GM12878 (cell line): ENCODE data around the gene LRRC10B. TPM values are rescaled to one million over a fixed set of nuclear protein-coding genes. Genes with fewer than 3 reads are reported as not detected.

Experiments used
- ATAC-seq: fragments of 200-7000 bp; cut with Tn5 transposase; 3 replicates; pipeline ENCODE4 v1.9.1; 2020; ENCODE audit warnings: mild to moderate bottlenecking, moderate library complexity
- BruUV-seq: library from RNA; stranded (reverse); fragments of 400-500 nt; replicated peaks from 2 replicates; lab custom pipeline; 2021; lab: Mats Ljungman, UMichigan
- CTCF ChIA-PET: fragments of 300-600 bp; sonication (Branson Sonifier 250); formaldehyde crosslinking; extraction: SDS; loops from one replicate; lab custom pipeline; 2021; ENCODE audit warnings: inconsistent platforms; lab: Yijun Ruan, JAX
- POLR2A ChIA-PET: fragments of 350-600 bp; formaldehyde crosslinking; extraction: SDS; loops from one replicate; lab custom pipeline; 2021; ENCODE audit warnings: inconsistent platforms; lab: Charles Lee
- RAD21 ChIA-PET: fragments of 300-600 bp; sonication (Branson Sonifier 250); formaldehyde crosslinking; loops from one replicate; lab custom pipeline; 2023; ENCODE audit warnings: antibody characterized with exemption; ENCODE audit not compliant: unreplicated experiment; lab: Charles Lee
- SMC1A ChIA-PET: fragments of 300-600 bp; sonication (Branson Sonifier 250); formaldehyde crosslinking; loops from one replicate; lab custom pipeline; 2023; ENCODE audit not compliant: unreplicated experiment, uncharacterized antibody; lab: Charles Lee
- DNase-seq: peaks from one replicate; pipeline ENCODE4 v3.0.0-alpha.2; 2011; ENCODE audit warnings: low read depth, low spot score
- FAIRE-seq: peaks from 3 replicates; lab custom pipeline; 2011; peaks lifted over from hg19 to GRCh38; lab: Jason Lieb, UNC
- H2AFZ ChIP-seq: 2 replicates; pipeline ENCODE4 v1.6.0; 2011; ENCODE audit warnings: low read depth, low read length, control low read depth; ENCODE audit not compliant: control insufficient read depth
- H3K27ac ChIP-seq: 2 replicates; pipeline ENCODE4 v1.5.1; 2011; ENCODE audit warnings: control low read depth; ENCODE audit not compliant: control insufficient read depth, insufficient read depth
- H3K27me3 ChIP-seq, 2 experiments: replicated peaks in 1 of 2; 2 replicates each; pipeline versions ENCODE4 v1.6.0 to v1.6.1; 2011; ENCODE audit warnings: low read length in 1 of 2; ENCODE audit not compliant: control insufficient read depth in 2 of 2, insufficient read depth in 2 of 2
- H3K36me3 ChIP-seq, 2 experiments: 2 replicates each; pipeline ENCODE4 v1.5.1; 2011; ENCODE audit warnings: low read length in 1 of 2; ENCODE audit not compliant: control insufficient read depth in 2 of 2, insufficient read depth in 2 of 2
- H3K4me1 ChIP-seq: 2 replicates; pipeline ENCODE4 v1.6.1; 2011; ENCODE audit warnings: mild to moderate bottlenecking, low read length, moderate library complexity, mixed read lengths; ENCODE audit not compliant: control insufficient read depth, insufficient read depth
- H3K4me2 ChIP-seq: 2 replicates; pipeline ENCODE4 v1.6.0; 2011; ENCODE audit warnings: control low read depth; ENCODE audit not compliant: control insufficient read depth, insufficient read depth
- H3K4me3 ChIP-seq: fragments of 200-600 bp; sonication (generic); 2 replicates; pipeline ENCODE4 v1.5.1; 2016
- H3K79me2 ChIP-seq: 2 replicates; pipeline ENCODE4 v1.6.0; 2011; ENCODE audit warnings: low read length; ENCODE audit not compliant: control insufficient read depth, insufficient read depth
- H3K9ac ChIP-seq: 2 replicates; pipeline ENCODE4 v1.8.0; 2011; ENCODE audit warnings: low read length, control low read depth, mixed read lengths; ENCODE audit not compliant: control insufficient read depth, insufficient read depth
- H3K9me3 ChIP-seq: replicated peaks from 3 replicates; pipeline ENCODE4 v1.5.1; 2011; ENCODE audit warnings: mild to moderate bottlenecking, low read length; ENCODE audit not compliant: control insufficient read depth, insufficient read depth
- H4K20me1 ChIP-seq: 2 replicates; pipeline ENCODE4 v1.6.0; 2011; ENCODE audit not compliant: control insufficient read depth, insufficient read depth
- CHD2 ChIP-seq: IDR thresholded peaks from 2 replicates; pipeline ENCODE4 v1.6.1; 2011; ENCODE audit warnings: low read depth, low read length, improper control_type of control experiment, borderline replicate concordance
- JUNB ChIP-seq: IDR thresholded peaks from 2 replicates; pipeline ENCODE4 v1.6.1; 2016; ENCODE audit warnings: antibody characterized with exemption, mild to moderate bottlenecking
- NFYA ChIP-seq: IDR thresholded peaks from 2 replicates; pipeline ENCODE4 v1.6.1; 2011; ENCODE audit warnings: low read depth, mild to moderate bottlenecking, low read length, improper control_type of control experiment, borderline replicate concordance
- REST ChIP-seq: IDR thresholded peaks from 2 replicates; pipeline ENCODE4 v1.6.1; 2012; ENCODE audit warnings: mild to moderate bottlenecking, low read depth, low read length
- SMARCA5 ChIP-seq: fragments of 450-650 bp; IDR thresholded peaks from 2 replicates; pipeline ENCODE4 v1.6.1; 2017; ENCODE audit warnings: mild to moderate bottlenecking
- WRNIP1 ChIP-seq: IDR thresholded peaks from 2 replicates; pipeline ENCODE4 v1.6.1; 2011; ENCODE audit warnings: low read depth, low read length, improper control_type of control experiment, borderline replicate concordance
- WGBS: methylation state at CpG from one replicate; pipeline ENCODE4 v1.1.6; 2016; ENCODE audit warnings: low lambda C conversion rate; ENCODE audit not compliant: insufficient replicate concordance, insufficient coverage; ENCODE audit errors: missing lambda C conversion rate; 5-methylcytosine and 5-hydroxymethylcytosine counted together
- in situ Hi-C: fragments of 300-500 bp; cut with MboI; formaldehyde crosslinking; loops from 9 replicates; pipeline ENCODE4 v1.14.3; 2018; ENCODE audit warnings: mixed read lengths
- intact Hi-C: fragments of 100-400 bp; cut with micrococcal nuclease; formaldehyde crosslinking; loops from one replicate; pipeline ENCODE4 v1.14.2; 2022; ENCODE audit not compliant: unreplicated experiment
- polyA plus RNA-seq, 11 experiments: library from polyadenylated mRNA; depleted of rRNA in 4 of 11; unstranded in 6 of 11; stranded (reverse) in 5 of 11; fragments of >200 nt; fragmentation: Nextera tagmentation in 4 of 11; fragmentation: Illumina TruSeq in 1 of 11; extraction: Ambion mirVana in 4 of 11; extraction: Trizol in 1 of 11; gene quantifications; 1 replicate in 1 of 11; 2 replicates in 10 of 11; pipeline versions ENCODE4 v1.2.1 to v1.2.3, GENCODE V29; 2011 to 2016; ENCODE audit warnings: inconsistent platforms in 2 of 11, missing spikeins in 2 of 11, low read depth in 1 of 11
- total RNA-seq, 4 experiments: library from RNA; depleted of rRNA in 3 of 4; stranded (reverse); fragments of >200 nt in 3 of 4; fragmentation: Illumina TruSeq in 1 of 4; extraction: Trizol in 1 of 4; gene quantifications; 2 replicates each; pipeline versions ENCODE4 v1.2.1 to v1.2.3, GENCODE V29; 2013 to 2021
- TF ChIP-seq, protein P1 (sequence below): fragments of 450-650 bp; IDR thresholded peaks from 2 replicates; pipeline ENCODE4 v1.6.1; 2016; ENCODE audit warnings: mild to moderate bottlenecking
- TF ChIP-seq, protein P2 (sequence below): fragments of 450-650 bp; IDR thresholded peaks from 2 replicates; pipeline ENCODE4 v1.6.1; 2016; ENCODE audit warnings: mild to moderate bottlenecking, moderate library complexity, borderline replicate concordance

Gene LRRC10B
- total and polyA plus RNA-seq, 10 of the 15 experiments (the other 5 are each of a cell fraction or from before 2014, with no cell fraction given) = not detected

GRCh38 chr11:61518032-61518795, 9.7 kb downstream of the LRRC10B start:
- RAD21 ChIA-PET = interaction anchor here (2.5 to 4.6 kb wide), 2 partner anchors 42 to 72 kb away, joined by 12 to 26 read pairs; no protein-coding TSS in a partner anchor
- FAIRE-seq = no peak
- POLR2A ChIA-PET = no interaction called here

More at GRCh38 chr11:61518032-61518795, 9.7 kb downstream of the LRRC10B start:
- no peak overlapping the region for H3K4me2 ChIP-seq
- no peak overlapping the region for H3K4me3 ChIP-seq
- in situ Hi-C loops = no loop called here
- 29% methylated on average over 23 of the region's 23 CpGs for WGBS
- no peak overlapping the region for H3K27ac ChIP-seq
- no TSS peak for BruUV-seq
- ATAC-seq = no peak
- 0 out of 4 replicates have a peak, but pooled peaks cover 0 to 2% of the 10 kb centered on the region in 2 experiments for H3K27me3 ChIP-seq
- no peaks in the 10 kb centered on the region for H3K79me2 ChIP-seq
- H3K9me3 ChIP-seq = no peaks in the 10 kb centered on the region
- CTCF ChIA-PET = interaction anchor here (0.9 to 4.1 kb wide), 15 partner anchors 8 to 182 kb away, joined by 3 to 67 read pairs (median 8); no protein-coding TSS in a partner anchor
- no peaks in the 10 kb centered on the region for H3K36me3 ChIP-seq
- H3K4me1 ChIP-seq = no peaks in the 10 kb centered on the region
- SMC1A ChIA-PET = interaction anchor here (1.0 to 2.1 kb wide), 3 partner anchors 8 to 121 kb away, joined by 3 to 10 read pairs (median 6); no protein-coding TSS in a partner anchor
- no peaks in the 10 kb centered on the region; the same call in 1 of the 2 replicates for H4K20me1 ChIP-seq
- no peak overlapping the region for H2AFZ ChIP-seq
- TF ChIP-seq JUNB = no peak
- no peak for TF ChIP-seq SMARCA5
- TF ChIP-seq CHD2 = no peak
- no peak for TF ChIP-seq NFYA
- TF ChIP-seq, protein P1, sequence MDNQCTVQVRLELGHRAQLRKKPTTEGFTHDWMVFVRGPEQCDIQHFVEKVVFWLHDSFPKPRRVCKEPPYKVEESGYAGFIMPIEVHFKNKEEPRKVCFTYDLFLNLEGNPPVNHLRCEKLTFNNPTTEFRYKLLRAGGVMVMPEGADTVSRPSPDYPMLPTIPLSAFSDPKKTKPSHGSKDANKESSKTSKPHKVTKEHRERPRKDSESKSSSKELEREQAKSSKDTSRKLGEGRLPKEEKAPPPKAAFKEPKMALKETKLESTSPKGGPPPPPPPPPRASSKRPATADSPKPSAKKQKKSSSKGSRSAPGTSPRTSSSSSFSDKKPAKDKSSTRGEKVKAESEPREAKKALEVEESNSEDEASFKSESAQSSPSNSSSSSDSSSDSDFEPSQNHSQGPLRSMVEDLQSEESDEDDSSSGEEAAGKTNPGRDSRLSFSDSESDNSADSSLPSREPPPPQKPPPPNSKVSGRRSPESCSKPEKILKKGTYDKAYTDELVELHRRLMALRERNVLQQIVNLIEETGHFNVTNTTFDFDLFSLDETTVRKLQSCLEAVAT = no peak
- TF ChIP-seq, protein P2, sequence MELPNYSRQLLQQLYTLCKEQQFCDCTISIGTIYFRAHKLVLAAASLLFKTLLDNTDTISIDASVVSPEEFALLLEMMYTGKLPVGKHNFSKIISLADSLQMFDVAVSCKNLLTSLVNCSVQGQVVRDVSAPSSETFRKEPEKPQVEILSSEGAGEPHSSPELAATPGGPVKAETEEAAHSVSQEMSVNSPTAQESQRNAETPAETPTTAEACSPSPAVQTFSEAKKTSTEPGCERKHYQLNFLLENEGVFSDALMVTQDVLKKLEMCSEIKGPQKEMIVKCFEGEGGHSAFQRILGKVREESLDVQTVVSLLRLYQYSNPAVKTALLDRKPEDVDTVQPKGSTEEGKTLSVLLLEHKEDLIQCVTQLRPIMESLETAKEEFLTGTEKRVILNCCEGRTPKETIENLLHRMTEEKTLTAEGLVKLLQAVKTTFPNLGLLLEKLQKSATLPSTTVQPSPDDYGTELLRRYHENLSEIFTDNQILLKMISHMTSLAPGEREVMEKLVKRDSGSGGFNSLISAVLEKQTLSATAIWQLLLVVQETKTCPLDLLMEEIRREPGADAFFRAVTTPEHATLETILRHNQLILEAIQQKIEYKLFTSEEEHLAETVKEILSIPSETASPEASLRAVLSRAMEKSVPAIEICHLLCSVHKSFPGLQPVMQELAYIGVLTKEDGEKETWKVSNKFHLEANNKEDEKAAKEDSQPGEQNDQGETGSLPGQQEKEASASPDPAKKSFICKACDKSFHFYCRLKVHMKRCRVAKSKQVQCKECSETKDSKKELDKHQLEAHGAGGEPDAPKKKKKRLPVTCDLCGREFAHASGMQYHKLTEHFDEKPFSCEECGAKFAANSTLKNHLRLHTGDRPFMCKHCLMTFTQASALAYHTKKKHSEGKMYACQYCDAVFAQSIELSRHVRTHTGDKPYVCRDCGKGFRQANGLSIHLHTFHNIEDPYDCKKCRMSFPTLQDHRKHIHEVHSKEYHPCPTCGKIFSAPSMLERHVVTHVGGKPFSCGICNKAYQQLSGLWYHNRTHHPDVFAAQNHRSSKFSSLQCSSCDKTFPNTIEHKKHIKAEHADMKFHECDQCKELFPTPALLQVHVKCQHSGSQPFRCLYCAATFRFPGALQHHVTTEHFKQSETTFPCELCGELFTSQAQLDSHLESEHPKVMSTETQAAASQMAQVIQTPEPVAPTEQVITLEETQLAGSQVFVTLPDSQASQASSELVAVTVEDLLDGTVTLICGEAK = no peak
- TF ChIP-seq REST = no peak
- no peak for TF ChIP-seq WRNIP1
- TF ChIP-seq, all 136 proteins: peak for 0
- no peak for DNase-seq
- intact Hi-C loops = no loop called here
- H3K9ac ChIP-seq = no peak overlapping the region
